Stimulated activated CD4-positive, alpha-beta T cell treated with anti-CD3 and anti-CD28 coated beads, Interleukin-1b, Interleukin-23, amount 100 ng/mL, for 24 hours (primary cell): Measurements from ENCODE around the gene CYLD.

ENCODE experiments used
- DNase-seq, 4 experiments: peaks; one replicate each; pipeline ENCODE4 v3.0.0-alpha.2; 2020; ENCODE audit warnings: low read depth in 4 of 4, low spot score in 1 of 4

Gene CYLD

GRCh38 chr16:50741781-50742575, at the start of gene CYLD:
CYLD (plus strand) TSS chr16:50742086; CDS start chr16:50749699, 7,613 bp downstream.
- peak; percentile 93 to 99 (median 98) for DNase-seq

- no peak for DNase-seq
Measured at GRCh38 chr16:50692644-50692998, 49.3 kb upstream of the CYLD start.

- no peak for DNase-seq
Measured at GRCh38 chr16:50692999-50693781, 48.7 kb upstream of the CYLD start, which contains the start of gene NOD2. NOD2 (plus strand) TSS chr16:50693606; CDS start chr16:50699496, 5,890 bp downstream.

GRCh38 chr16:50694206-50694605, 47.7 kb upstream of the CYLD start:
- no peak for DNase-seq

GRCh38 chr16:50695017-50696000, 46.6 kb upstream of the CYLD start:
- no peak for DNase-seq

GRCh38 chr16:50696126-50696525, 45.8 kb upstream of the CYLD start:
- DNase-seq: no peak

- peak in 1 of 4 experiments; percentile 49 for DNase-seq
Measured at GRCh38 chr16:50696575-50697420, 45.1 kb upstream of the CYLD start.

GRCh38 chr16:50697421-50697715, 44.5 kb upstream of the CYLD start:
- DNase-seq: no peak

GRCh38 chr16:50697881-50698767, 43.8 kb upstream of the CYLD start:
- peak in 1 of 4 experiments; percentile 39 for DNase-seq

GRCh38 chr16:50699326-50700159, 42.3 kb upstream of the CYLD start:
- DNase-seq: peak in 3 of 4 experiments; percentile 39 to 66 (median 60)

GRCh38 chr16:50702725-50703124, 39.2 kb upstream of the CYLD start:
- DNase-seq: no peak

- no peak for DNase-seq
Measured at GRCh38 chr16:50704245-50704644, 37.6 kb upstream of the CYLD start.

GRCh38 chr16:50705436-50706110, 36.3 kb upstream of the CYLD start:
- DNase-seq: no peak

GRCh38 chr16:50706250-50706649, 35.6 kb upstream of the CYLD start:
- no peak for DNase-seq

- DNase-seq: peak in 1 of 4 experiments; percentile 30
Measured at GRCh38 chr16:50708373-50709060, 33.4 kb upstream of the CYLD start.

GRCh38 chr16:50709061-50709684, 32.7 kb upstream of the CYLD start:
- DNase-seq: no peak

GRCh38 chr16:50709980-50710379, 31.9 kb upstream of the CYLD start:
- DNase-seq: no peak
